CD4-positive, alpha-beta T cell treated with Interleukin-12 subunit alpha and Interleukin-12 subunit beta, for 1 hour (primary cell): ENCODE data around the gene S100A8.

Experiments
- DNase-seq: peaks from one replicate; pipeline ENCODE4 v3.0.0-alpha.2; 2020

Gene S100A8

DNA sequence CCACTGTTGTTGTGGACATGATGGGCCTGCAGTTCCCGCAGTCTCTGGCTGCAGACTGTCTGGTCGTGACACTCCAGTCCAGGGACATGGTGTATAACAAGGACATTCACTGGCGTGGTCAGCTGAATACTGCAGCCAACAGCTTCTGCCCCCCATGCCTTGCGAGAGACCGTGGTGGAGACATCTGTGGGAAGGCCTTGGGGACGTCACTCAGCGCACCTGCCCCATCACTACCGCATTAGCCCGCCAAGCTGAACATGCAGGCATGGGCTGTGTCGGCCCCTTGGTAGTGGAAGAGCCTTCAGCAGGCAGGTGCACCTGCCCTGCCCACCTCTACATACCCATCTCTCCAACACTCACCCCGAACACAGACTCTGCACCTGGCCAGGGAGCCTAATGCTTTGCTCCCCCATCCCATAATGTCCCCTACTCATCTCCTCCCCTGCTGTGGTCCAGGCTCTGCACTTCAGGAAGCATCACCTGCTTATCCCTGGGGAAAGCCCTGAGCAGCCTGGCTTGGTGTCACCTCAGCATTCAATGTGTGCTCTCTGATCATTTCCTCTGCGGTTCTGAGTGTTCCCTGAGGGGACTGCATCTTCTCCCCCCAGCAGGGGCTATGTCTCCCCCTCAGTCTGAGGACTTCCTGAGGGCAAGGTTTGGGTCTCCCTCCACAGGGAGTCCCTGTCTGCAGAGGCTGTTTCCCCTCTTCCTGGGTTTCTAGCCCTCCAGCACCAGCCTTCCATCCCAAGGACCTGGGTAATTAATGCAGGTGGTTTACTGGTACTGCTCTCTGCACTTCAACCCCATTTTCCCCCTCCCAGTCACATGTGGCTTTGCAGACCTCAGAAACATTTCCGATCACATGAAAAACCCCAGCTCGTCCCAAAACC, 45.4 kb downstream of the S100A8 start:
- no peak for DNase-seq

DNA sequence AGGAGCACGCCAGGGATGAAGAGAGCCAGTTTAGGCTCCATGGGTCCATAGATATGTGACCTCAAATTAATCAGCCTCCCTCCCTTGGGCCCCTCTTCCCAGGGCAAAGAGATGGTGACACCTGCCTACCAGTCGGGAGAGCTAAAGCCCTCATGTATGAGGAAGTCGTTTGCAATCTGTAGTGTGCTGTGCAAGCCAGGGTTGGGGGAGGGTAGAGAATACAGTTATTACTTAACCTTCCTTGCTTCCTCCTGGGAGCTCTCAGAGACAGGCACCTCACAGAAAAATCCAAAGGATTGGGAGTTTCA, 46.2 kb downstream of the S100A8 start:
- DNase-seq = no peak

DNA sequence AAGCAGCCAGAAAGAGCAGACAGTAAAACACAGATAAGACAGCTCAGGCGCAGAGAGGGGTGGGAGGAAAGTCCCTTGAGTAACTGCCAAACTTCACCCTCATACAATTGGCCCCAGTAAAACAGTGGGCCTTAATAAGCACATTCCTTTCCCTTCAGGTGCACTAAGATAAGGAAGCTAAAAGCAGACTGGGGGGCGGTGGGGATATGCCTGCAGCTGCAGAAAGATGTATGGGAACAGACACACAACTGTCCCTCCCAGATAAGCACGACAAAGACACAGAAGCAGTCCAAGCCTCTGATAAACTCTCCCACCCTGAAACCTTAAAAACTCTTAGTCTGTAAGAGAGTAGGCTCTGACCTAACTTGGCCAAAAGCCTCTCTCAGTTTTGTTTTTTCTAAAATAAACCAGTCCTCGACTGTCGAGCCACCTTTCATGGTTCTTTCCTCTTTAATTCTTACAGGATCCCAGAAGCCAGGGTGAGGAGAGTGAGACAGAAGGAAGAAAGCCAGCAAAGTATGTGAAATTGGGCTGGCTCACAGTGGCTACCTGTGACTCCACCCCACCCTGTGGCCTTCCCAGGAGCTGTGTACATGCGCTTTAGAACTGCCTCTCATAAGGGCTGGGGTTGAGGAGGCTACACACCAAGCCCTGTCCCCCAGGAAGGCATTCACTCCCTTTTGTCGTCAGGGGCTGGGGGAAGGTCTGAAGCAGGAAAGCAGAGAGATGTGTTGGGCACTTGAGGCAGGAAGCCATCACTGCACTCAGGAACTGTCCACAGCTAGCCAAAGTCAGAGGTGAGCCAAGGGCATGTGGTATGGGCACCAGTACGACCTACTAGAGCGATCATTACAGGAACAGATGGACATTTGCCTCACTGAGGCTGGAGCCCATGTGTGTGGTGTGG, 46.8 kb downstream of the S100A8 start:
- no peak for DNase-seq

DNA sequence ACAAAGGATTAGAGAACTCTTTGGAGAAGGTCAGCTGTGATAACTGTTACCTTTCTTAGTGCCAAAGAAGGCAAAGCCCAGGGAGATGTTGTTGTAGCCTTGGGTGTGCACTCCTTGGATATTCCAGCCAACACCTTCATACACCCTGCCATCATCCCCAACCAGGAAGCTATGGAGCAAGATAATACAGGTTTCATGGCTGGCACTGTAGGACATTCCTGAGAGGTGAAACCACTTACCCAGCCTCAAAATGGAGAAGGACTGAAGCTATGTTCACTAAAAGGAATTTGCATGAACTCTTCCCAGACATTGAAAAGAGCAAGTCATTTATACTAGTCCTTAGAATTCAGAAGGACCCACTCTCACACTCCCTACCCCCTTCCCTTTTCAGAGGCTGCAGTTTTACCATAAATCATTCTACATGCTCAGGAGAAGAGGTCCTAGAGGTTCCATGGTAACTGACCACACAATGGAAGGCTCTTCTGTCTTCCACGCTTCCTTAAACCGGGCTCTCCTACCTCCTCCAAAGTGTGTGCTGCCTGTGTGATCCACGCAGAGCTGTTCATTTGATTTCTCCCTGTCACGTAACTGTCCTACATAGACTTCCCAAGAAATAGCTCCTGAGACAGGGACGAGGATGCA, 47.7 kb downstream of the S100A8 start:
- no peak for DNase-seq

GRCh38 chr1:153342178-153342577, 48.7 kb downstream of the S100A8 start:
- no peak for DNase-seq

GRCh38 chr1:153341431-153341934, 49.4 kb downstream of the S100A8 start:
- no peak for DNase-seq

- no peak for DNase-seq
Measured at GRCh38 chr1:153340356-153340755, 50.5 kb downstream of the S100A8 start.
